Measurements from ENCODE around the gene ZNF660. TPM values are rescaled to one million over a fixed set of nuclear protein-coding genes. Genes with fewer than 3 reads are reported as not detected.

The ZNF660 gene
- total and polyA plus RNA-seq, 10 of the 15 experiments (the other 5 are each of a cell fraction or from before 2014, with no cell fraction given) = 0.62 to 2.6 (median 1.7) TPM

DNA sequence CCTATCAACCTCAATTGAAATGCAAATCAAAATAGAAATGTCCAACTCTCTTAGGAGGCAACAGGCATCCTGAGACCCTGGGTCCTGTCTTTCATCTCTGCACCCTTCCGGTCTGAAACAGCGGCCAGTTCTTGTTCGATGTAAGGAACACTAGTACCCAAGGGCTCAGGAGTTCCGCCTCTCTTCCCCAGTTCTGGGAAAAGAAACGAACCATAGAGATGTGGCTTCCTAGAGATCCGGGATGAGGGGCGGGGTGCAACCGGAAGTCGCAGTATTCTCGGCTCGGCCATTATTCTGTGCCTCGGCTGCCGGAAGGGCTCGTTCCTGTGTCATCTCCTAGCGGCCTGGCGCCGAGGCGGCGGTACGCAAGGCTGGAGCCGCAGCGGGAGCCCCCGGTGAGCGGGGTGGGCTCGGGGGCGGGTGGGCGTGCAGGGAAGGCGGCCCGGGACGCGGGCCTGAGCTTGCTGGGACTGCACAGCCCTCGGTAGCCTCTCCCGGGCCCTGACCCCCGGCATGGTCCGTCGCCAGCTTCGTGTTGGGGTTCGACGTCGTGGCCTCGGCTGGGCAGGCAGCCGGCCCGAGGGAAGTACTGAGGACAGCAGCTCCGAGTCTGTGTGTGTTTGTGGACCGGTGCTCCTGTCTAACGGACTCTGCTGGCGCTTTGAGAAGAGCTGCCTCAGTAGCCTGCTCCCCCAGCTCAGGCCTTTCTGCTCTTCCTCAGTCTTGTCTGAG is 40.2 kb downstream of the ZNF660 start, which contains the start of gene ZNF197 (continued):
- TF ChIP-seq ZNF687 (IDR thresholded peaks at IDR 0.05) = no peak; the same call in none of the 2 replicates
- TF ChIP-seq SUPT20H (IDR thresholded peaks at IDR 0.05; ENCODE audit: borderline replicate concordance, control insufficient read depth, low read depth, low read length) = no peak
- TF ChIP-seq EED (IDR thresholded peaks at IDR 0.05; ENCODE audit: low read depth) = 0 out of 2 replicates have a peak, but pooled peaks have one; percentile 53
- 0 out of 2 replicates have a peak, but pooled peaks have one; percentile 4 for TF ChIP-seq DPF2 (IDR thresholded peaks at IDR 0.05)
- peak; percentile 29; the same call in 1 of the 2 replicates for TF ChIP-seq RB1 (IDR thresholded peaks at IDR 0.05; ENCODE audit: borderline replicate concordance)
- TF ChIP-seq, protein P1, sequence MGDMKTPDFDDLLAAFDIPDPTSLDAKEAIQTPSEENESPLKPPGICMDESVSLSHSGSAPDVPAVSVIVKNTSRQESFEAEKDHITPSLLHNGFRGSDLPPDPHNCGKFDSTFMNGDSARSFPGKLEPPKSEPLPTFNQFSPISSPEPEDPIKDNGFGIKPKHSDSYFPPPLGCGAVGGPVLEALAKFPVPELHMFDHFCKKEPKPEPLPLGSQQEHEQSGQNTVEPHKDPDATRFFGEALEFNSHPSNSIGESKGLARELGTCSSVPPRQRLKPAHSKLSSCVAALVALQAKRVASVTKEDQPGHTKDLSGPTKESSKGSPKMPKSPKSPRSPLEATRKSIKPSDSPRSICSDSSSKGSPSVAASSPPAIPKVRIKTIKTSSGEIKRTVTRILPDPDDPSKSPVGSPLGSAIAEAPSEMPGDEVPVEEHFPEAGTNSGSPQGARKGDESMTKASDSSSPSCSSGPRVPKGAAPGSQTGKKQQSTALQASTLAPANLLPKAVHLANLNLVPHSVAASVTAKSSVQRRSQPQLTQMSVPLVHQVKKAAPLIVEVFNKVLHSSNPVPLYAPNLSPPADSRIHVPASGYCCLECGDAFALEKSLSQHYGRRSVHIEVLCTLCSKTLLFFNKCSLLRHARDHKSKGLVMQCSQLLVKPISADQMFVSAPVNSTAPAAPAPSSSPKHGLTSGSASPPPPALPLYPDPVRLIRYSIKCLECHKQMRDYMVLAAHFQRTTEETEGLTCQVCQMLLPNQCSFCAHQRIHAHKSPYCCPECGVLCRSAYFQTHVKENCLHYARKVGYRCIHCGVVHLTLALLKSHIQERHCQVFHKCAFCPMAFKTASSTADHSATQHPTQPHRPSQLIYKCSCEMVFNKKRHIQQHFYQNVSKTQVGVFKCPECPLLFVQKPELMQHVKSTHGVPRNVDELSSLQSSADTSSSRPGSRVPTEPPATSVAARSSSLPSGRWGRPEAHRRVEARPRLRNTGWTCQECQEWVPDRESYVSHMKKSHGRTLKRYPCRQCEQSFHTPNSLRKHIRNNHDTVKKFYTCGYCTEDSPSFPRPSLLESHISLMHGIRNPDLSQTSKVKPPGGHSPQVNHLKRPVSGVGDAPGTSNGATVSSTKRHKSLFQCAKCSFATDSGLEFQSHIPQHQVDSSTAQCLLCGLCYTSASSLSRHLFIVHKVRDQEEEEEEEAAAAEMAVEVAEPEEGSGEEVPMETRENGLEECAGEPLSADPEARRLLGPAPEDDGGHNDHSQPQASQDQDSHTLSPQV (IDR thresholded peaks at IDR 0.05) = no peak
- TF ChIP-seq NKRF (conservative IDR thresholded peaks at IDR 0.05) = peak; percentile 29; the same call in 1 of the 2 replicates
- TF ChIP-seq POU2F2 (IDR thresholded peaks at IDR 0.05; ENCODE audit: borderline replicate concordance, low read depth, low read length) = peak; percentile 55; the same call in 2 of the 3 replicates
- no peak for TF ChIP-seq ZNF622 (IDR thresholded peaks at IDR 0.05)
- TF ChIP-seq ESRRA (IDR thresholded peaks at IDR 0.05; ENCODE audit: low read length) = 0 out of 2 replicates have a peak, but pooled peaks have one; percentile 74
- no peak for TF ChIP-seq LARP7 (IDR thresholded peaks at IDR 0.05)
- TF ChIP-seq GABPA (IDR thresholded peaks at IDR 0.05; ENCODE audit: low read depth) = peak; percentile 91
- no peak for TF ChIP-seq MEF2A (IDR thresholded peaks at IDR 0.05; ENCODE audit: insufficient read depth, low read depth, low read length)
- TF ChIP-seq SPI1 (IDR thresholded peaks at IDR 0.05; ENCODE audit: borderline replicate concordance, insufficient read depth, low read depth, low read length) = peak; percentile 19; the same call in 1 of the 2 replicates
- no peak for TF ChIP-seq NRF1 (conservative IDR thresholded peaks at IDR 0.05; ENCODE audit: low read depth, low read length)
- TF ChIP-seq NFYB (IDR thresholded peaks at IDR 0.05; ENCODE audit: insufficient read depth, low read depth, low read length) = no peak
- TF ChIP-seq CHD4 (IDR thresholded peaks at IDR 0.05) = no peak
- peak; percentile 91 for TF ChIP-seq TAF1 (IDR thresholded peaks at IDR 0.05; ENCODE audit: borderline replicate concordance, low read depth, low read length)
- no peak for TF ChIP-seq RUNX3 (IDR thresholded peaks at IDR 0.05; ENCODE audit: low read length)
